ENCODE measurements around the gene ABO.
"Not testable (repeated sequence)": the region's sequence is repeated elsewhere in the genome, so short reads cannot be mapped to it uniquely, and the experiment has no call there.

ABO gene

DNA sequence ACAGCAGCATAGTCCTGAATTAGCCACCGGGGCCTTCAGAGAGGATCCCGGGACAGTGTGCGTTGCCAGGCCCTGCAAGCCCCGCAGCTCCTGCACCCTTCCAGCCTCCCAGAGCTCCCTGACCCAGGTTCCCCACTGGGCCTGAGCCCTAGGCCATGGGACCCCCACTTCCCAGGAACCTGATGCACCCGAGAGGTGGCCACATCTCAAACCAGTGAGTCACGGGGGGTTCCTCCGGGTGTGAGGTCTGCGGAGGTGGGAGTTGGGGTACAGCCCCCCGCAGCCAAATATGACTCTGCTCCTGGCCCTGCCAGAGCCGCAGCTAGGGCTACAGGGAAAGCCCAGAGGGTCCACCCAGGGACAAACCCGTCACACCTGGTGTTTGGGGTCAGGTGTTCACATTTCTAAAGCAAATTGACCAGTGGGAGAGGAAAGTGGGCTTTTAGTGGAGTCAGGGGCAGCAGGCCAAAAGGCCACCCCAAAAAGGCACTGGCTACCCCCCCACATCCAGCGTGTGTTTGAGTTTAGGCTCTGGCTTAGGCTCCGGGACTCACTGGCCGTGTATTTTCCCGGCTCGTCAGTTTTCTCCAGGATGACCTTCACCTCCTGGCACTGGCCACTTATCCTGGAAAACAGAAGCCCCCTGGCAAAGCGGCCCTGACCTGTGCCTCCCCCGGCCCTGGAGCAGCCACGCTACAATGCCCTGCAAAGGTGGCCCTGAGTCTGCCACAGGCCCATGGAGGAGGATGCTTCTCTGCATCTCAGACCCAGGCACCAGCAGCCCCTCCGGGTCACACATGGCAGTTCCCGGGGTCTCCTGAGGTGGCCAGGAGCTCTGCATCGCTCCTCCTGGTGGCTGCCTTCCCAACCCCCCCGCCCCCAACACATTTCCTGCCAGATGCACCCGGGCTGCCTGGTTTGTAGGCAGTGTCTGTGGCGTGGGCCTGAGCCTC is 48.5 kb downstream of the ABO start:
- no peak overlapping the region for H3K4me3 ChIP-seq (ENCODE audit: low read depth, low read length)
- no peak for TF ChIP-seq CTCF (IDR thresholded peaks at IDR 0.05; ENCODE audit: low read depth, low read length, missing control alignments)
- DNase-seq (ENCODE audit: low read depth) = no peak

DNA sequence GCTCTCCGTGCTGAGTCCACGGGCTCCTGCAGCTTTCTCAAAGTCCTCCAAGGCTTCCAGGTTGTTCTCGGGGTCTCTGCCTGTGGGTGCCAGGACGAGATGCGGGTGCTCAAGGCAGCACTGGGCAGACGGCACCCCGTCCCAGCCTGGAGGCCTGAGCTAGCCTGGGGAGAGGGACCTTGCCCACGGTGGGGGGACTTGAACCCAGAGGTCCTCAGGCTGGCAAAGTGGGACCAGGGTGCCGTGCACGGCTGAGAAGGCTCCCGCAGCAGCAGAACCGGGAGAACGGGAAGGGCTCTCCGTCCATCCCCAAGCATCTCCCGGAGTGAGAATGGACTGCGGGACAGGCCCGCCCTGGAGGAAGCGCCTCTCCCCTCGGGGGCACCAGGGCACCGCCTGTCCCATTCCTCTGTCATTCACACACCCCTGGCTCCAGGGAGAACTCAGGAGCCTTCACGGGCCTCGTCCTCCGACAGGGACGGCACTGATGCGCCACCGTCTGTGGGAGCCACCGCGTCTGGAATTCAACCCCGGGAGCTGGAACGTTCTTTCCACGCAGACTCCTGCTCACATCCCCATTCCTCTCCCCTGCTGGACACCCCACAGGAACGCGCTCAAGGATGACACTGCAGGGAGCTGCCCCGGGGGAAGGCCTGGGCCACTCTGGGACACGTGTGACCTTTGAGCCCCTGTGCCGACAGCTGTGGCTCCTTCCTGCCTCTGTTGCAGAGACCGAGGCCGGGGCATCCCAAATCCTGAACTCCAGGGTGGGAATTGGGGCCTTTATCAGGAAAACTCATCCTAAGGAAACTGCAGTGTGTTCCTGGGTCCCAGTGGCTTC is 49.6 kb downstream of the ABO start:
- TF ChIP-seq CTCF (IDR thresholded peaks at IDR 0.05; ENCODE audit: low read depth, low read length, missing control alignments) = no peak
- DNase-seq (ENCODE audit: low read depth) = no peak

GRCh38 chr9:133224762-133225161 is 50.2 kb downstream of the ABO start:
- no peak for TF ChIP-seq CTCF (IDR thresholded peaks at IDR 0.05; ENCODE audit: low read depth, low read length, missing control alignments)
- DNase-seq (ENCODE audit: low read depth) = no peak
- H3K4me3 ChIP-seq (ENCODE audit: low read depth, low read length) = no peak overlapping the region

More for the DNA sequence above, 49.6 kb downstream of the ABO start:
- no peak overlapping the region for H3K4me3 ChIP-seq (ENCODE audit: low read depth, low read length)

GRCh38 chr9:133223159-133223756 is 51.7 kb downstream of the ABO start:
- not testable (repeated sequence) for DNase-seq (ENCODE audit: low read depth)

DNA sequence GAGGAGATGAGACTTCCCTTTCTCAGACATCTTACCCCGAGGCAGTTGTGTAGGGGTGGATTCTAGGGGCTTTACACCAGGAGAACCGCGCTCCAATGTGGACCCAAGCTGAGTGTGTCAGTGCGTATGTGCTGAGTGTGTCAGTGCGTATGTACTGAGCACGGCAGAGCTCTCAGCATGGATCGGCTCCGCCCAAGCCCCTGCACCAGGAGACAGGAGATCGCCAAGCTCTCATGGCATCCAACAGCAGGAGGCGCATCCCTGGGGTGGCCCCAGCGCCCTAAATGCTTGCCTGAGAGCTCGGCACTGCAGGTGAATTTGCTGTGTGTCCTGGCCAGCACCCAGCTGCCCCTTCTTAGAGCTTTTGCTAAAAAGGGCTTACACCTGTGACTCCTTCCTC is 53.0 kb downstream of the ABO start:
- not testable (repeated sequence) for DNase-seq (ENCODE audit: low read depth); H3K4me3 ChIP-seq (ENCODE audit: low read depth, low read length)

More at GRCh38 chr9:133223159-133223756, 51.7 kb downstream of the ABO start:
- not testable (repeated sequence) for H3K4me3 ChIP-seq (ENCODE audit: low read depth, low read length)

- no peak for TF ChIP-seq CTCF (IDR thresholded peaks at IDR 0.05; ENCODE audit: low read depth, low read length, missing control alignments)
- H3K4me3 ChIP-seq (ENCODE audit: low read depth, low read length) = no peak overlapping the region
- no peak for DNase-seq (ENCODE audit: low read depth)
Measured at GRCh38 chr9:133221177-133221809, 53.7 kb downstream of the ABO start.

- not testable (repeated sequence) for DNase-seq (ENCODE audit: low read depth); H3K4me3 ChIP-seq (ENCODE audit: low read depth, low read length)
Measured at GRCh38 chr9:133218049-133218975, 56.7 kb downstream of the ABO start.

DNA sequence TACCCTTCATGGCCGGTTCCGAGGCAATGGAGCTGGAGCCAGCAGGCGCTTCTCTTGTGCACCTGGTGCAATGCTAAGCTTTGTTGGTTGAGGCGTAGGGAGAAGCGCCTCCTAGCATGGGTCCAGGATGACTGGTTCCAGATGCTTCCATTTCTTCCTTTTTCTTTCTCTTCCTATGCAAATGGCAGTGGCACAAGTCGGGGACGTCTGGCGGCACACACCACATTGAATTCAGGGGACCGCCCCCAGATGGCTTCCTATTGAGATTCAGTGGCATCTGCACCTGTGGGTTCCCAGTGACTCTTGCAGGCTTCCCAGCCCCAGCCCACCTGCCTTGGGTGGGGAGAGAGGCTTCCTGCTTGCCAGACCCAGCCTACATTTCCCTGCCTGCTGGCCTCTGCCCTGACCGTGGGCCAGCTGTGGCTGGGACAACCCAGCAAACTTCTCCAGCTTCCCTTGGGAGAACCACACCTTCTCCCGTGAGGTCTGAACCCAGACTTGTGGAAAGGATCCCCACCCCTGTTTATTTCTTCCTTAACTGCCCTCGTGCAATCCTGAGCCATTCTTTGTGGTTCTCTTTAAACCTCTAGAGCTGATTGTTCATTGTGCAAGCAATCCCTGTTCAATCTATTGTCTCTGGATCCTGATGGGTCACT is 57.5 kb downstream of the ABO start:
- not testable (repeated sequence) for DNase-seq (ENCODE audit: low read depth); H3K4me3 ChIP-seq (ENCODE audit: low read depth, low read length)

GRCh38 chr9:133214276-133214675 is 60.7 kb downstream of the ABO start:
- H3K4me3 ChIP-seq (ENCODE audit: low read depth, low read length); DNase-seq (ENCODE audit: low read depth): not testable (repeated sequence)

All from GM12864 (cell line).